ENCODE data around the gene ERCC1. TPM values are rescaled to one million over a fixed set of nuclear protein-coding genes. Genes with fewer than 3 reads are reported as not detected.

ERCC1 gene
- total and polyA plus RNA-seq, 9 donors, result 41.1 to 98.6 (median 83.1) TPM

DNA sequence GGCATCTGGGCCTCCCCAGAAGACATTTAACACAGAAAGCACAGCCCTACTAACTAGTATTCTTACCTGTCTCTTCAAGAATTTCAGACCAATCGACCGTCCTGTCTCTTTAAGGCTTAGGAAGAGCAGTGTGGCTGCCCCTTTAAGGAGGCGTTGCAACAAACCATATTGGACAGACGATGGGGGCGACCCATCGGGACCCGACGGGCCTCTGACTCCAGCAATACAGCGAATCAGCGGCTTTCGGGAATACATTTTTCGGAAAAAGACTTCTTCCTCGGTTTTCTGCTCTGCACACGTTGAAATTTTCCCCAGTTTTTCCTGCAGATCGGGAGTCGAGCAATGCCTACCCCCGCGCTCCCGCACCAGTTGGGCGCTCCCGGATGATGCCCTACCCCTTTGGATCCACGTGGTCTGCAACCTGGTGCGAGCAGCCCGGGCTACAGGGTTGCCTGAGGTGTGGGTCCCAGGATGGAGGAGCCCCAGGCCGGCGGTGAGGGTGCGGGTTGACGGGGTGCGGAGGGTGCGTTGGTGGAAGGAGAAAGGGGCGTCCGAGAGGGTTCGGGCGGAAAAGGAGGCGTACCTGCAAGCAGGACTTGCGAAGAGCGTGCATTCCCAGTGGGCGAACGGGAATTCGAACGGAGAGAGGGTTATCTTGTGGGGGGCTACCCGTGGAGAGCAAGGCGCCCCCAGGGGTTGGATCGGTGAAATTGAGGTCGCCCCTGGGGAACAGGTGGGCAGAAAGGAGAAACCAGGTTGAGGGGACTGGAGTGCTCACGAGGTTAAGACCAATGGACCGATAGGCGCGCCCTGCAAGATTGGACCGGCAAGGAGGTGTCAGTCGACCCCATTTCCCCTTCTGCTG lies 17.3 kb downstream of the ERCC1 start, which contains the start of gene POLR1G:
POLR1G (plus strand) TSS at position 419 of the 865 bp plus-strand sequence; CDS start at position 472, 53 bp downstream.
- Histone ChIP-seq H3K27ac (peak within 1 kb of the TSS; percentile 78 to 81), H3K9me3 (no peaks in the 10 kb centered on the region), H3K36me3 (no peaks in the 10 kb centered on the region), H3K4me3 (peak within 1 kb of the TSS; percentile 48), H3K4me1 (ENCODE audit: insufficient read depth) (peaks cover 3% of the 10 kb centered on the region), H3K27me3 (no peaks in the 10 kb centered on the region)
- DNase-seq, result peak; percentile 74 to 80 (median 78)
- intact Hi-C loops (cut with DNase I), result no loop called here
- 0 to 1% (median 0%) methylated on average over 51 of the region's 51 CpGs for WGBS, 3 donors
- TF ChIP-seq CTCF (IDR thresholded peaks at IDR 0.05), result peak in 2 of 3 donors; percentile 15 to 41
- TF ChIP-seq POLR2A (IDR thresholded peaks at IDR 0.05), result peak; percentile 23
- no peak for TF ChIP-seq EP300 (IDR thresholded peaks at IDR 0.05)

GRCh38 chr19:45405435-45406225 lies 18.1 kb downstream of the ERCC1 start:
- H3K9me3 ChIP-seq, result no peaks in the 10 kb centered on the region
- no peaks in the 10 kb centered on the region for H3K27me3 ChIP-seq
- DNase-seq, result peak; percentile 84 to 90 (median 88)
- H3K27ac ChIP-seq, result peak overlapping the region; percentile 78 to 81
- TF ChIP-seq CTCF (IDR thresholded peaks at IDR 0.05) (no peak), POLR2A (IDR thresholded peaks at IDR 0.05) (peak; percentile 4)
- H3K36me3 ChIP-seq, result no peaks in the 10 kb centered on the region
- H3K4me1 ChIP-seq (ENCODE audit: insufficient read depth), result peaks cover 3% of the 10 kb centered on the region
- intact Hi-C loops (cut with DNase I), result no loop called here
- 0% methylated on average over 47 to 48 of the region's 48 CpGs for WGBS, 3 donors
- H3K4me3 ChIP-seq, result peak overlapping the region; percentile 48

- 4 to 6% (median 6%) methylated on average over 45 to 46 of the region's 46 CpGs for WGBS, 3 donors
- intact Hi-C loops (cut with DNase I), result no loop called here
Measured at GRCh38 chr19:45404557-45405434, 18.9 kb downstream of the ERCC1 start, which contains the start of gene PPP1R13L. PPP1R13L (minus strand) TSS chr19:45405069; CDS start chr19:45398318, 6,751 bp downstream.

More at GRCh38 chr19:45404557-45405434, 18.9 kb downstream of the ERCC1 start, which contains the start of gene PPP1R13L:
- peak; percentile 52 to 76 (median 73) for DNase-seq
- Histone ChIP-seq H3K27me3 (no peaks in the 10 kb centered on the region), H3K4me1 (ENCODE audit: insufficient read depth) (peaks cover 3% of the 10 kb centered on the region), H3K36me3 (no peaks in the 10 kb centered on the region), H3K9me3 (no peaks in the 10 kb centered on the region), H3K4me3 (peak within 1 kb of the TSS; percentile 48), H3K27ac (peak within 1 kb of the TSS; percentile 78 to 81)
- TF ChIP-seq POLR2A (IDR thresholded peaks at IDR 0.05) (no peak), CTCF (IDR thresholded peaks at IDR 0.05) (no peak), EP300 (IDR thresholded peaks at IDR 0.05) (no peak)

Measured in ovary (tissue), 9 donors.